HG02678 (cell line): ENCODE results near the gene RPSA.
"Not testable (repeated sequence)": the region's sequence is repeated elsewhere in the genome, so short reads cannot be mapped to it uniquely, and the experiment has no call there.

Experiments
- ATAC-seq: cut with Tn5 transposase; IDR thresholded peaks from one replicate; pipeline ENCODE4 v1.9.1; 2021; ENCODE audit warnings: mild to moderate bottlenecking, moderate library complexity; ENCODE audit not compliant: unreplicated experiment

The RPSA gene

GRCh38 chr3:39388153-39388552, 18.4 kb upstream of the RPSA start:
- ATAC-seq: no peak

GRCh38 chr3:39388741-39389248, 17.7 kb upstream of the RPSA start:
- peak; percentile 78 for ATAC-seq

GRCh38 chr3:39390181-39390580, 16.3 kb upstream of the RPSA start:
- ATAC-seq: no peak

GRCh38 chr3:39396690-39397089, 9.8 kb upstream of the RPSA start:
- no peak for ATAC-seq

- no peak for ATAC-seq
Observed at GRCh38 chr3:39398700-39399099, 7.8 kb upstream of the RPSA start.

GRCh38 chr3:39401983-39402382, 4.5 kb upstream of the RPSA start:
- ATAC-seq: no peak

- ATAC-seq: no peak
Observed at GRCh38 chr3:39404943-39405686, 1.4 kb upstream of the RPSA start.

GRCh38 chr3:39405687-39406367, 693 bp upstream of the RPSA start:
- ATAC-seq: no peak

- ATAC-seq: no peak
Observed at GRCh38 chr3:39407259-39407629, 724 bp downstream of the RPSA start.

GRCh38 chr3:39407773-39408492, 1.4 kb downstream of the RPSA start:
- ATAC-seq: no peak

- ATAC-seq: no peak
Observed at GRCh38 chr3:39408493-39409372, 2.2 kb downstream of the RPSA start.

GRCh38 chr3:39409514-39410136, 3.1 kb downstream of the RPSA start:
- no peak for ATAC-seq

- ATAC-seq: no peak
Observed at GRCh38 chr3:39410893-39411292, 4.4 kb downstream of the RPSA start.

GRCh38 chr3:39412668-39413260, 6.2 kb downstream of the RPSA start:
- no peak for ATAC-seq

- ATAC-seq: no peak
Observed at GRCh38 chr3:39413691-39414420, 7.3 kb downstream of the RPSA start.

- no peak for ATAC-seq
Observed at GRCh38 chr3:39414421-39414907, 7.9 kb downstream of the RPSA start.

GRCh38 chr3:39415302-39415701, 8.8 kb downstream of the RPSA start:
- not testable (repeated sequence) for ATAC-seq

GRCh38 chr3:39415983-39416382, 9.5 kb downstream of the RPSA start:
- ATAC-seq: no peak

- not testable (repeated sequence) for ATAC-seq
Observed at GRCh38 chr3:39416998-39417397, 10.5 kb downstream of the RPSA start.
